ENCODE measurements around the gene RNF168.

The RNF168 gene

DNA sequence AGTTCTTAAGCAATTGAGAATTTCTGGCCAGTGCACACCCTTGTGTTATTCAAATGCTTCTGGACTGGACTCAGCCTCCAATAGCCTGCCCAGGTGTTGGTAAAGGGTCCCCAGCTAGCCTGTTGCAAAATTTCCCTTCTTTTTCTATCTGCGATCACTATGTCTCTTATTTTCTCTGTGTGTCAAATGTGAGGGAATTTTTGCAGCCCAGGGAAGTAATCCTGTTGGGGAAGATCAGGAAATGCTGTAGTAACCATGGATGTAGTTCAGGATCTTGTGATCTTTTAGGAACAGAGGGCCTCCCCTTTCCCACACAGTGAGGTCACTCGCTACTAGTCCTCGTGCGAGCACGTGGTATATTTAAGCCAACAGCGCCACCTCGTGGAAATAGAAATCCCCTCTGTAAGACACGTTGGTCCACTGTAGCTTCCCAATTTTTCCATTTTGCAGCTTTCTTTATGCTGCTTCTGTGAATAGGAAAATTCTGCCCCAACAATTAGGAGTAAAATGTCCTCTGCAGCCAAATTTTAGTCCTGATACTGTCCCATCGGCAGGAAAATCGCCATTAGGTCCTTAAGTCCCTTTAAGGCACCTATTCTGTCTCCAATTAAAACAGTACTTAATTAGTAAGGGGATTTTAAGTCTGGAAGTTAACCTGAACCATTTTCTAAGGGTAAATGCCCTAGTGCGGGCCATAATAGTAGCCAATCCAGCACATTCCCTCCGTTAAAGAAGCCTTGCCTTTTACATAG lies 15.6 kb upstream of the RNF168 start:
- Histone ChIP-seq H3K27me3 (ENCODE audit: insufficient read depth, low read depth, severe bottlenecking) (no peaks in the 10 kb centered on the region), H3K9me3 (ENCODE audit: severe bottlenecking) (peaks cover 5% of the 10 kb centered on the region), H3K27ac (no peak overlapping the region), H3K36me3 (no peaks in the 10 kb centered on the region), H3K4me3 (ENCODE audit: low read depth, low read length) (no peak overlapping the region)
- peak; percentile 63 for DNase-seq
- TF ChIP-seq, protein P1, sequence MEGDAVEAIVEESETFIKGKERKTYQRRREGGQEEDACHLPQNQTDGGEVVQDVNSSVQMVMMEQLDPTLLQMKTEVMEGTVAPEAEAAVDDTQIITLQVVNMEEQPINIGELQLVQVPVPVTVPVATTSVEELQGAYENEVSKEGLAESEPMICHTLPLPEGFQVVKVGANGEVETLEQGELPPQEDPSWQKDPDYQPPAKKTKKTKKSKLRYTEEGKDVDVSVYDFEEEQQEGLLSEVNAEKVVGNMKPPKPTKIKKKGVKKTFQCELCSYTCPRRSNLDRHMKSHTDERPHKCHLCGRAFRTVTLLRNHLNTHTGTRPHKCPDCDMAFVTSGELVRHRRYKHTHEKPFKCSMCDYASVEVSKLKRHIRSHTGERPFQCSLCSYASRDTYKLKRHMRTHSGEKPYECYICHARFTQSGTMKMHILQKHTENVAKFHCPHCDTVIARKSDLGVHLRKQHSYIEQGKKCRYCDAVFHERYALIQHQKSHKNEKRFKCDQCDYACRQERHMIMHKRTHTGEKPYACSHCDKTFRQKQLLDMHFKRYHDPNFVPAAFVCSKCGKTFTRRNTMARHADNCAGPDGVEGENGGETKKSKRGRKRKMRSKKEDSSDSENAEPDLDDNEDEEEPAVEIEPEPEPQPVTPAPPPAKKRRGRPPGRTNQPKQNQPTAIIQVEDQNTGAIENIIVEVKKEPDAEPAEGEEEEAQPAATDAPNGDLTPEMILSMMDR (IDR thresholded peaks at IDR 0.05; ENCODE audit: low read depth, low read length), result peak; percentile 41; the same call in 1 of the 2 replicates

DNA sequence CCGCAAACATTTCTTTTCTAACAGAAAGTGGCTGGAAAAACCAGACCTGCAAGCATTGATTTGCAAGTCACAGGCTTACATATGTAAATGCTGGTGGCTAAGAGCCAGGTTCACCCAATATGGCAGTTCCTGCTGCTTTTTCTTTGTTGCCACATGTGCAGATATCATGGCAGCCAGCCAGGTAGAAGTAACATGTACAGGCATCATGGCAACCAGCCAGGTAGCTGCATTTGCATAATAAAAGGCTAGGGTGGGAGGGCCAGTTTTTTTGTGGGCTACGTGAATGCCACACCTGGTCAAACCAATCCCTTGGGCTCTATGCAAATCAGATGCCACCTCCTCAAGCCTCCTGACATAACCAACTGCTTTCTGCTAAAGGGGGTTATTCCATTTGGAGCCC lies 14.4 kb upstream of the RNF168 start:
- no peak for DNase-seq

DNA sequence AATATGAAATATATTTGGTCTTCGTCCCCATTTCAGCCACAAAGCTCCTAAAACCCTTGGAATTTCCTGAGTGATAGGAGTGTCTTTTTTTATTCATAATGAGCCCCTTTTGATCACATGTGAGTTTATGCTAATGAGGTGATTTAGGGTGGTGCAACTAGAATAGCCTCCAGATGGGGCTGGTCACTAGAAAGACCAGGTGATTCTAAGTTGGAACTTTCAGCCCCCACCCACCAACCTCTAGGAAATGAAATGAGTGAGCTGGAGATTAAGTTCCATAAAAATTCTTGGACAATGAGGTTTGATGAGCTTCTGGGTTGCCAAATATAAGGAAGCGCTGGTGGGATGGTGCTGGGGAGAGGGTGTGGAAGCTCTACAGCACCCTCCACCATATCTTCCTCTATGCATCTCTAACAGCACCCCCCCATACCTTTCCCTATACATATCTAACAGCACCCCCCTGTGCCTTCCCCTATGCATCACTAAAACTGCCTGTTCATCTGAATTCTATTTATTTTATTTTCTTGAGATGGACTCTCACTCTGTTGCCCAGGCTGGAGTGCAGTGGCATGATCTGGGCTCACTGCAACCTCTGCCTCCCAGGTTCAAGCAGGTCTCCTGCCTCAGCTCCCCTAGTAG lies 13.7 kb upstream of the RNF168 start:
- TF ChIP-seq, protein P1 (IDR thresholded peaks at IDR 0.05; ENCODE audit: low read depth, low read length), result no peak
- Histone ChIP-seq H3K27me3 (ENCODE audit: insufficient read depth, low read depth, severe bottlenecking) (no peaks in the 10 kb centered on the region), H3K4me3 (ENCODE audit: low read depth, low read length) (no peak overlapping the region), H3K9me3 (ENCODE audit: severe bottlenecking) (peaks cover 5% of the 10 kb centered on the region), H3K36me3 (no peaks in the 10 kb centered on the region), H3K27ac (no peak overlapping the region)
- DNase-seq, result no peak

More for the DNA sequence above, 14.4 kb upstream of the RNF168 start:
- H3K9me3 ChIP-seq (ENCODE audit: severe bottlenecking), result peaks cover 5% of the 10 kb centered on the region
- H3K27me3 ChIP-seq (ENCODE audit: insufficient read depth, low read depth, severe bottlenecking), result no peaks in the 10 kb centered on the region
- H3K27ac ChIP-seq, result no peak overlapping the region
- TF ChIP-seq, protein P1 (IDR thresholded peaks at IDR 0.05; ENCODE audit: low read depth, low read length), result no peak
- no peaks in the 10 kb centered on the region for H3K36me3 ChIP-seq
- no peak overlapping the region for H3K4me3 ChIP-seq (ENCODE audit: low read depth, low read length)

- H3K27me3 ChIP-seq (ENCODE audit: insufficient read depth, low read depth, severe bottlenecking), result no peaks in the 10 kb centered on the region
- H3K9me3 ChIP-seq (ENCODE audit: severe bottlenecking), result peaks cover 5% of the 10 kb centered on the region
- H3K36me3 ChIP-seq, result no peaks in the 10 kb centered on the region
- H3K4me3 ChIP-seq (ENCODE audit: low read depth, low read length), result no peak within 1 kb of the TSS
- DNase-seq, result no peak
- H3K27ac ChIP-seq, result no peak within 1 kb of the TSS
- TF ChIP-seq, protein P1 (IDR thresholded peaks at IDR 0.05; ENCODE audit: low read depth, low read length), result no peak
These were observed 11.5 kb upstream of the RNF168 start, which contains the start of gene SMCO1 for GRCh38 chr3:196514913-196515621. Gene SMCO1, minus strand, starts transcription at chr3:196515346. Its CDS starts 137 bp downstream, at chr3:196515209.

- Histone ChIP-seq H3K36me3 (no peaks in the 10 kb centered on the region), H3K27me3 (ENCODE audit: insufficient read depth, low read depth, severe bottlenecking) (no peaks in the 10 kb centered on the region), H3K27ac (no peak overlapping the region), H3K9me3 (ENCODE audit: severe bottlenecking) (peaks cover 1% of the 10 kb centered on the region), H3K4me3 (ENCODE audit: low read depth, low read length) (no peak overlapping the region)
- TF ChIP-seq, protein P1 (IDR thresholded peaks at IDR 0.05; ENCODE audit: low read depth, low read length), result no peak
- no peak for DNase-seq
These were observed 10.8 kb upstream of the RNF168 start for GRCh38 chr3:196514350-196514716.

Measured in WERI-Rb-1 (cell line).